AML-193 (cell line): Measurements from ENCODE around the gene PARK7.

Experiments used
- DNase-seq, 2 experiments: peaks; one replicate each; lab custom pipeline; 2025; lab: John Stamatoyannopoulos, UW

PARK7 gene

DNA sequence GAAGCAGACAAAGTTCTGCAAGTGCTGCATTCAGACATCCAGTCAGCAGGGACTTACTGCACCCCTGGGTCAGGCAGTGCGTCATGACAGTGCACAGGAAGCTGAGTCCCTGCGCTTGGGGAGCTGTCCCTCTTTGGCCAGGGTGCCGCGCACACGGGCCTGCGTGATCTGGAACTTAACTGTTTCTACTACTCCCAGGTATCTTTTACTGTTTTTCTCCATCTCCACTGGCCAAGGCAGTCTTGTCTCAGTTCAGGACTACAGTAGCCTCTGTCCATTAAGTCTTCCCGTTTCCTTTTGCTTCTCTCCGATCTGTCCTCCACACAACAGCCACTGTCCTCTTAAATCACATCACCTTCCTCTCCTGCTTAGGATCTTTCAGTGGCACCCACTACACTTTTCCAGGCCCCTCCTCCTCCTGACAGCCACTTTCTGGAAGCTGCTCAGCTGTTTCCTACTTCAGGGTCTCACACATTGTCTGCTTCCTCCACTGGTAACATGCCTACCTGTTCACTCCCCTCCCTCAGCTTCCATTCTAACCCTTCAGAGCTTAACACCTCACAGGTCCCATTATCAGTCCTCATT is 48.7 kb downstream of the PARK7 start:
- DNase-seq, result no peak

DNA sequence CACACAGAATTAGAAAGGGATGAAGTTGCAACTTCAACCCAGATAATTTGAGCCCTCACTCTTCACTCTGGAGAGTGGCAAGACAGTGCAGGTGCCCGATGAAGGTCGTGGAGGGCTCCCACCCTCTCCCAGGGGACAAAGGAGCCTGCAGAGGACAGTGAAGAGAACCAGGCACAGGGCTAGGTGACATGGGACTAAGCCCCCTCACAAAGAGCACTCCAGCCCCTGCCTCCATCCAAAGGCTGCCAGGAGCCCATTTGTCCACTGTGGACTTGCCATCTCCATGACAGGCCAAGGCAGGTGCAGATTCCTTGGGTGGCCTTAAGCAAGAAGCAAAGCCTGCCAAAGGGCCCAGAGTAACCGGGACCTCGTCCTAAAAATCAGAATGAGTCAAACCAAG is 49.5 kb downstream of the PARK7 start:
- no peak for DNase-seq

DNA sequence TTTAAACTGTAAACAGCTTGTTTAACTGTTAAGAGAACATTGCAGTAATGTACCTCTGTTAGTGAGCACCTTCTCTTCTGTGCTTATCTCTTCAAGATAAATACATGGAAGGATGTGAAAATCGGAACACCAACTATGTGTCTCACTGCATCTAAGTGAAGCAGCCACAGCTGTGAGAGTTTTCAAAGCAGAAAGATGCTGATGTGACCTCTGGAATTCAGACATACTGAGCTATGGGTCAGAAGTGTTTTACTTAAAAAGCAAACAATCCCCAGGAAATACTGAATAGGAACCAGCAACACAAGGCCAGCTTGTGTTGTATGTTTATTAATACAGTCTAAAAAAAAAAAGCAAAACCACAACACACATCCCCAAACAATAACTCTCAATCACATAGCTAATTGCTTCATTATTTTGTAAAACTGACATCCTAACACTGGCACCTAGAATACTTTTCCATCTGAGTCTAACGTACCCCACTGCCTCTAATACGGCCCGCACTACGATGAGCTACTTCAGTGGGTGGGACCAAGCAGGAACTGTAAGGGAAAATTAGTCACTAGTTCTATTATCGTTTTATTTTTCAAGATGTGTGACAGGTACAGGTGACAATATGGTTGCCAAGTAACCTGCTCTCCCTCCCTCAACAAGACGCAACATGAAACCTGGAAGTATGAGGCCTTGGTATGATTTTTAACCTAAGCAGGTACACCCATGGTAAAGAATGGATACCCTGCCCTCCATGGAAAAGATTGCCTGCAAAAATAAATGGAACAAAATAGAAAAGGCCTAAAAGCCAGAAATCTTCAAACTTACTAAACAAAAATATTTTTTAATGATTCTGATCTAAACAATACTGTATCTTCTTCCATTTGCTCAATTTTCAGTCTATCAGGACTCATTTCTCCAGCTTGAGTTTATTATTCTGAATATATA is 50.7 kb downstream of the PARK7 start:
- no peak for DNase-seq

DNA sequence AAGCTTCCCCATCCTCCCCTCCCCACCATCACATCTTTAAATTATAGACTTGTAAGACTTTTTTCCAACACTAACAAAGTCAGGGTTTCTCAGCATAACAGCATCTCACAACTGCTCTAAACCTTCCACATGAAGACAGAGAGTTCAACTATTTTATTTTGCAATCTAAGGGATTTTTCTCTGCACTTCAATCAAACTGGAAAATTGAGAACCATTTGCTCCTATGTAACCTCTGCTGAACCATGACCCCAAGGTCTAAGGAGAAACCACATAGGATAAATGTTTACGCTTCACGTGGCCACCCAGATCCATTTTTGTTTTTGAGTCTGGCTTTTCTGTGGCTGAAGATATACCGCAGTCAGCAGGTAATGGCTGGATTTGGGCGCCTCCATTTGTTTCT is 51.4 kb downstream of the PARK7 start:
- no peak for DNase-seq

DNA sequence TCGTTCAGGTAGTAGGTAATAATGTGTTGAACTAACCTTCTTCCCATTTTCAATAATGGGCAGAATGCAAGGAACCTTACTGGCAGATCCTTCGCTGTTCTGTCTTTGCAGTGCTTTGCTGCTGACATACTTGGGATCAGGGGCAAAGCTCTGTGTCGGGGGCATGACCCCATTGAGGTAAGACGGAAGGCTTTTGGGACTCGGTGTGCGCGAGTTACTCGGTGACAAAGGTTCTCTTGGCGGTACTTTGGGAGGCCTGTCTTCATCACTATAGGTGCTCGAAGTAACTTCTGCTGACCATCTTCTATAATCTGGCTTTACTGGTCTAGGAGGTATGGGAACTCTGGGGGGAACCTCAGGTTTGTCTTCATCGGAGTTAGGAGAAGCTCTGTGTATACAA is 51.9 kb downstream of the PARK7 start:
- no peak for DNase-seq

DNA sequence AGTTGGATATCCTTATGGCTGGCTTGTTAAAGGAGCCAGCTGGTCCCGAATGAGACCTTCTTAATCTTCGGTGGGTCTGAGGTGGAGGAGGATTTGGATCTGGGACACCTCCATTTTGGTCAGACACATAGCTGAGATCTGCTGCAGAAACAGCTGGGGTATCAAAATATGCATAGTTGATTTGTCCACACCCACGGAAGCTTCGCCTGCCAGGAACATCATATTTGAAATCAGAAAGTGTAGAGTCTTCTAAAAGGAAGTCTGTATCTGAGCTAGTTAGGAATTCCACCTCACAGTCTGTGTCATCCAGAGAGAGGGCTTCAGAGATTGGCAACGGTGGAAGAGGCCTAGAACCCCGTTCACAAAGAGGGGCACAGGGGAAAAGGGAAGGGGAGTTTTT is 52.3 kb downstream of the PARK7 start:
- no peak for DNase-seq

DNA sequence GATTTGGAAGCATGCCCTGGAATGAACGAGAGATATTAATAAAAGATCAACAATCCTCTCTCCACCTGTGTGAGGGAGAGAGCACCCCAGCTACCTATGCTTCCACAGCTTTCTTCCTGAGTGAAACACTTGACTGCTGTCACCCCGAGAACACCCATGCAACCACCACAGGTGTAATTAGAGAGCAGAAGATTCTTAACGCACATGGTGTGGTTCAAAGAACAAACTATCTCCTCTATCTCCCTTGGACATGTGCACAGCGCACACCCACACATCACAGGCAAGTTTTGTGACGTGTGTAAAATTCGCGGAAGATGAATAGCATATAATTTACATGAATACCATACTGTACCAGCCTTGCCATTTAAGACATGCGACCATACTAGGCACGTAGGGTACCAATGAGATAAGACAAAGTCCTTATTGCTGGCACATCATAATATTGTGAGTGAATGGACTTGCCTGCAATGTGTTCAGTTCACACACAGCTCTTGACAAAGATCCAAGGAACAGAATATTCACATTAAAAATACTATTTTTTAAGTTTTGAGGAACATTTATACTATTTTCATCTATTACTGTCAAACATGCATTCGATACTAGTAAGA is 53.0 kb downstream of the PARK7 start:
- DNase-seq, result no peak

DNA sequence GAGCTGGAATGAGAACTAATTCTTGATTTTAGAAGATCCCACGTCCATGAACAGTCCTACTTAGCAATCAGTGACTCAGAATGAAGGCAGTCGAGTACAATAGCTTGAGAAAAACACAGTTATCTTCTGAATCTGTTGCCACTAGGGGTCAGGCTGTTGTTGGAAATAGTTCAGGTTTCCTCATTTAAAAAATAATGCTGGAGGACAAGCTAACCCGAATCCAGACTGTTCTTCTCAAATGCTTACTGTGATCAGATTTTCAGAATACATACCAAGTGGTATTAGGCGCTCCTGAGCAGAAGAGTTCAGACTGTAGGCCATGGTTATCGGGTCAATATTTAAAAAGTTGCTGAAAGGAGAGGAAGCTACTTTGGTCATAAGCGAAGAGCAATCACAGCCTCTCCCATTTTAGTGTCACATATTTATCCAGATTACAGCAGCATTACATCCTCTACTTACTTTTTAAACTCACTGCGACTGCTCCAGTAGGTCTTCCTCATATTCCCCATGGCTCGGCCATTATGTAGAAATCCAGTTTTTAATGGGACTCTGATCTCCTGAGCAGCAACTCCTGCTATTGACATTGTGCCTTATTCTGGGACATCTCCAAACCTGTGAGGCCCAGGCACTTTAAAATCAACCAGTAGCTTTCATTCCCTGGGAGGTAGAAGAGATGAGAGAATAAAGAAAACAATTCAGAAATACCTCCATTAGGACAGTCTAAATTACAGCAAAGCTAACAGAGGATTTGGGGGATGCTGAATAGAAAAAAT is 53.7 kb downstream of the PARK7 start:
- DNase-seq, result peak; percentile 53 to 65

DNA sequence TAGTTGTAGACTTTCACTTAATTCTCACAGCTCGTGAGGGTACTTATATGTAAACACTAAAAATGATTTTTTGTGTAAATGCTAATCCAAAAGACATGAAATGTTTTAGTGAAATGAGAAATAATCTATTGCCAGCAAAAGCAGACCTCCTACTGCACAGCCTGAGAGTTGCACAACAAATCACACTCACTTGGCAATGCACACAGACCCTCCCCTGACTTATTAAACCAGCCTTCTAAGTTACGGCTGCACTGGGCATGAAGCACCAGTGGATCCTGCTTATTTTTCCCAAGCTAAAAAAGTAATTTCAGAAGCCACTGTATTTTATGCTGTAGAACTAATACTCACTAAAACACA is 54.3 kb downstream of the PARK7 start:
- DNase-seq, result no peak

DNA sequence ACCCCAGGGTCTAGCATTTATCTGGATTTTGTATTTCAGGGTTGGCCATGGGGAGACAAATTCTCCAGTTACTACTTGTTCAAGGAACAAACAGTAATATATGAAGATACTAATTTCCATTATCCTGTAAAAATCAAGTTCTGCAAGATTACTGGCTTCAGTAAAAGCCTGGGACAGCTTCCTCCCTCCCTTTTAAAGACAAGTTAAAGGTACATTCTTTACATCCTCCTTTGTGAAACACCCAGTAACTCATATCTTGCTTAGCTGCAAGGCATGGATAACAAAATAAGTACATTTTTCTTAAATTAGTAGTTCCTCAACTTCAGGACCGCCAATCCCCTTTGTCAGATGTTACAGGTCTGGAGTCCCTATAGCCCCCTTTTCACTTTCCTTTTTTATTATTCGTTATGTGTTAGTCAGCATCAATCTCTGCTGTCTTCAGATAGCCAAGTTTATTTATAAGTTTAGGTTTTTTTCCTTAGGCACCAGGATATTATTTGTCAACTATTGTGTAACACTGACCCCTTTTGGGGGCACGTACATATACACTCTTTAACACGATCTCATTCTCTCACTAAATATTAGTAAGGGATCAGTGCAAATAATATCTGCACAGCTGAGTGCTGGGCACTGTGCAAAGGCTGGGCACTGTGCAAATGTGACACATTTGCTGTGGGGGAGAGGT is 54.8 kb downstream of the PARK7 start:
- DNase-seq, result no peak

DNA sequence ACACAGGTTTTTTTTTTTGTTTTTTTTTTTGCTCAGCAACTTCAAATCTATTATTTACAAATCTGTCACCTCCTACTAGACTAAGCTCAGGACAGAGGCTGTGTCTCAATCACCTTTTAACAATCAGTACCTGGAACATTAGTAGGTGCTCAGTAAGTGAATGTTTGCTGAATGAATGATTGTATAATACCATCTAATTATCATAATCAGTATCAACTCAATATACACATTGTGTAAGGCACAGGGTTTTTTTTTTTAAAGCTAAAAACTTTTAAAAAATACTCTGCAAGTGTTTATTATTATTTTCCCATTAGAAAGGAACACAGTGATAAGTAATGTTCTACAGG is 55.4 kb downstream of the PARK7 start:
- DNase-seq, result no peak

DNA sequence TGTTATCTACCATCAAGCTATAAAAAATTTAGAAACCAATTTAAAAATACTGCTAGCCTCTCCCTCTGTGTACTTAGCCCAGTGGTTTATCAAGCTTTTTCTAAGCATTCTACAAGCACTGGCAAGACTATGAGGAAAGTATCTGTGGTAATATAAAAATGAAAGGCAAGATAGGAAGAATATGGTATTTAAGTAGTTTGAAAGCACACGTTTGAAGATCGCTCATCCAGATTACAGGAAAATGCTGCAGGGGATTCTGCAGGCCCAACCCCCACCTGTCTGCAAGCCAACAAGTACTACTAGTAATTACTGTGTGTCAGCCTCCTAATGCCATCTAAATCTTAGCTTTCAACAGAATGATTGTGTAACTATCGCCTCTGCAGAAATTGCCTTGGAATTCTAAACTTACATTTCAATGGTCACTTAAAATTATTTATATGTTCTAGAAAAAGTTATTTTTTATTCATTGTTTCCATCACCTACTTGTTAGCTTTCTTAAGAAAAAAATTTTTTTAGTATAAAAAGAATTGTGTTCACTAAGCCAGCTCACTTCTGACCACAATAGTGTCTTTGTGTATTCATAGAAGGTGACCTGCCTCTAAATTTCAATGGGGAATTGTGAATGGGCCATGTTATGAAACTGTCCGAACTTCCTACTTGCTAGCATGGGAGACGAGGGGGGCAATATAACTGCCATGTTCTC is 56.1 kb downstream of the PARK7 start:
- DNase-seq, result no peak

DNA sequence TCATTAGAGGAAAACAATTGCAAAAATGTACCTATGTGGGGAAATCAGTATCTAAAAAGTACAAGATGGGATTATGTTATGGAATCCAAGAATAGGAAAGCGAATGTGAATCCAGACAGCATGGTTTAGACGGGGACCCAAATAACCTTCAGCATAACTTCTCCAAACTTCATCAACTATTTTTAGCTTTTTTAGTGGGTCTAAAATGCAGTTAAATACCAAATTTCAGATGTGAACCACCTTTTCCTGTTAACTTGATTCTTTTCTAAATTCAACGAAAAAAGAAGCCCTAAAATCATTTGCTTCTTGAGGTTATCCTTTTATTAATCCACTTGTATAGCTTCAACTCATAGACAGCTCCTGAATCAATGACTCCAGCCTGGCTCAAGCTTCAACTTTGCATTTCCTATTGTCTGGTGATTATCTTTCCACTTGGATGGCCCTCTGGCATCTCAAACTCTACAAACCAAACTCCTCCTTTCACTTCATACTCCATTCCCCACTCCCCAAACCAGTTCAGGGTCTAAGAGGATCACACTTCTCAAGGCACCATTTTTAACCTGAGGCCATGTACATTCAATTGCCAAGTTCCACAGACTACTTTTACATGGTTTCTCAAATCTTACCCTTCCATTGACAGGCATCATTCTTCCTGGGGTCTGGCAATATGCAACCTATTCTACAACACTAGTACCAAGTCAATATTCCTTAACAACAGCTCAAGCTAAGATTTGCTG is 57.1 kb downstream of the PARK7 start:
- no peak for DNase-seq

DNA sequence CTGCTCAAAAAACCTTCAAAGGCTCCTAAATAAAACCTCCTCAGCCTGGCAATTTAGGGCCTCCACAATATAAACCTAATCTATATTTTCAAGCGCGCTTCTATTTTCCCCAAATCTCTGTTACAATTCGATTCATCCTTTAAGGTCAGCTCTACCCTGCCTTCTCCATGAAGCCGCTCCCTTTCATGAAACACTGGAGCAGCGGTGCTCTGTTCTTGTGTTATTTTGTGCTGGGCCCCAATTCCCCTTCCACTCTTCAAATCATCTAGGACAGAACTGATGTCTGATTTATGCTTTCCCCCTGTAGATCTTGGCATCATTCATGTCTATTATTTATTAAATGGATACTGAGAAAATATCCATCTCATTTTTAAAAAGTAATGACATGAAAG is 57.7 kb downstream of the PARK7 start:
- no peak for DNase-seq

DNA sequence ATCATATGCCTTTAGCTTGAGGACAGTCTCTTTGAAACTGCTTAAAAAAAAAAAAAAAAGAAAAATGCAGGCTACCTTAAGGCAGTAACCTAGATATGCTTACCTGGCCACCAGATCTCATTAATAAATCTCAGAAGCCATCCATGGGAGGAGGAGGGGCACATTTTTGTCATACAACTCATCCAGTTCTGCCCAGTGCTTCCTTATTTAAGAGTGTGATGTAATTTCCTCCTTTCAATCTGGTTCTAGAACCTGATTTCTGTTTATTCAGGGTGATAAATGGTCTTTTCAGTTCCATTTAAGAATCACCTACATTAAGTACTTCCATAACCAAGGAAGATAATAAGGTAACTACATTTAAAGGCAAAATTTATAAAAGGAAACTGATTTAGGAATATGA is 58.5 kb downstream of the PARK7 start:
- DNase-seq, result peak; percentile 3 to 16

DNA sequence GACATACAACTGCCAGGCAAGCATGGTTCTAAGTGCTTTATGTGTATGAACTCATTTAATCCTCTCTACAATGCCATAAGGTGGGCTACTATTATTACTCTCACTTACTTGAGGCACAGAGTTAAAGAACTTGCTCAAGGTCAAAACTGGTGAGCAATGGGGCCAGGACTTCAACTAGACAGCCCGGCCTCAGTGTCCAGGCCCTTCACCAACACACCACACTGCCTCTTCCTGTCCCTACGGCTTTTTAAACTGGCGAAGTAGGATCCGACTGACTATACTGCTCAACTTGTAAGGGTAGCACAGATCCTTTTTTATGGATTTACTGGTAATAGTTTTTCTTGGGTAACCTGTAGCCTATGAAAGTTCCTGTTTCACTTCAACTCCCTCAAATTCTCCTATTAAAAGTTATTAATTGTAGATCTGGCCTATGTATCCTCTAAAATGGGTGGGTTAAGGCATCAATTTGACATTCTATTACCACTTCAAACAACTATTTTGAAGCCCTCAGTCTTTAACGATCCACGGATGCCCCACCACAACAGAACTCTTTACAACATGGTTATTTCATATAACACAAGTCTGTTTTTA is 60.3 kb downstream of the PARK7 start:
- DNase-seq, result no peak

DNA sequence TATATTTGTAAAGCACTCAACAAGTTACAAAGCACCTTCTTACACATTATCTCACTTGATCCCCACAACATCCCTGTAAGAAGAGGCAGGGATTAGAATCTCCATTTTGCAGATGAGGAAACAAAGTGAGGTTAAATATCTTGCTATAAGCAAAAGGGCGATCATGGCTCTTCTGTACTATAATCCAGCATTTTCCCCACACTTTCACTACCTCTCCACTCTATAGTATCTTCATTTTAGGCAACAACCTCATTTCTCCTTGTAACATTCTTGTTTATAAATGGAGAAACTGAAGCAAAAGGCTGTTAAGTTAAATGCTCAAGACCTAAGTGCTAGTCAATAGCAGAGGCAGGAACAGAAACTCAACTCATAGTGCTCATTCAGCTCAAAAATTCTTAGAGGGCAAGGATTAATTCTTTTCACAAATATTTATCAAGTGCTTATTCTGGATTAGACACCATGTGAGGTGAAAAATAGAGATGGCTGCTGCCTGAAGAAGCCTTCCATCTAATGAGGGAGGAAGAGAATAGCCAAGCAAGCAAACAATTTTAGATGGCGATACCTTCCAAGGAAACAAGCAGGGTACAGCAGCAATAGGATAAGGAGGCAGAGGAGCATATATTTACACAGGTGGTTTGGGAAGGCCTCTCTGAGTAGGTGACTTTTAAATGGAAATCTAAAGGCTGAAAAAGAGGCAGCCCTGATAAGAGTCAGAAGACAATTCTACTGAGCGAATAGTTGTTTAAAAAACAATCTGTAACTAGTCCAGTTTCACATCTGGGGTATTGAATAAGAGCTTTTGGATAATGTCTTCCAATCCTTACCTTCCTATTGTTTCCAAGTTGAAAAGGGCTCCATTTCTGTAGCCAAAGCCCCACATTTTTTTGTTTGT is 61.1 kb downstream of the PARK7 start:
- no peak for DNase-seq

DNA sequence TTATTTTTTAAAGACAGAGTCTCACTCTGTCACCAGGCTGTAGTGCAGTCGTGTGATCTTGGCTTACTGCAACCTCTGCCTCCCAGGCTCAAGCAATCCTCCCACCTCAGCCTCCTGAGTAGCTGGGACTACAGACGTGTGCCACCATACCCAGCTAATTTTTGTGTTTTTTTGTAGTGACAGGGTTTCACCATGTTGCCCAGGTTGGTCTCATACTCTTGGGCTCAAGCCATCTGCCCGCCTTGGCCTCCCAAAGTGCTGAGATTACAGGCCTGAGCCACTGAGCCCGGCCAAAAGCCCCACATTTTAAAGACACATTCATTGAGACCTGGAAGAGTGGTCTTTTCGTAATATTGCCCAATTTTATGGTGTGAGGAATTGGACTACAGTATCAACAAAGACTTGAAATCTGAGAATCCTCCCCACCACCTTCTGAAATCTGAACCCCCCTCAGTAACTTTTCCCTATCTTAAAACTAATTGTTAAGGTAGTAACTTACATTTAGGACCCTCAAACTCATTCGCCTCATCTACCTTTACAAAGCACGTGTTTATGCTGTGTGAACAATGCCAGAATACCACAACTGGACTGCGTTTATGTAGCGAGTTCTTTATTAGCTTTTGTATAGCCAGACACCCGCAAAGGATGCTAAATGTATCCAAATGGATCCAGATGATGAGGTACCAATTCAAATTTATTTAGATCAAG is 61.9 kb downstream of the PARK7 start:
- no peak for DNase-seq

DNA sequence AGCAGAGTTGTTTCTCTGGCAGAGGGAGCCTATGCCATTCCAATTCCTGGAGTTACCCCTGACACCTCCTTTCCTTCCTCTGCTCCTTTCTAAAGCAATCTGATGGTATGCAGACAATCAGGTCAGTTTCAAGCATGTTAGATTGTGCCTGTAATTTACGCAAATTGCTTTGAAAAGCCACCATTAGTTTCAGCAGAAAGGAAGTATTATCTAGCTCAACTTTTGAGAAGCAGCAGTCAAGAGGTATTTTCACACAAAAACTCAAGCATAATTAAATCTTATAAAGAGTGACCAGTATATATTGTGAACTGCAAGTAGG is 62.4 kb downstream of the PARK7 start:
- no peak for DNase-seq
